ENCODE measurements around the gene ZNF827. TPM values are rescaled to one million over a fixed set of nuclear protein-coding genes. Genes with fewer than 3 reads are reported as not detected.

Gene ZNF827
- total RNA-seq, 1 donor from 2014 or later, result 27.2 TPM

DNA sequence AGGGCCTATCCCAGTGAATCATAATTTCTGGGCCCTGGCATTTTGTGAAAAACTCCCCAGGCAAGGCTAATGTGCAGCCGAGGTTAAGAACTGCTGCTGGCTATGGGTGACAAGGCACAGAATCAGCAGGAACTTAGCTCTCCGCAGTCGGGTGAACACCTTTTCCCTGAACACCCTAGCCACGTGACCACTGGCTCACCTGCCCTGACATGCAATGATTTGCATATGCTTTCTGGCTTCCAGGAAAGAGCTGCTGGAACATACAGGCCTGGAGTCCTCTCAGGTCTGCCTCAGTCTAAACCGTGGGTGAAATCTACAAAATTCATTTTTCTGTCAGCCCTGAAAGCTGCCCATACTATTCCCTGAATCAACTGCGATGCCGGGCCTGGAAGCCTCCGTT is 56.6 kb downstream of the ZNF827 start:
- Mint-ChIP-seq H3K4me3 (peak overlapping the region; percentile 35), H3K9me3 (no peaks in the 10 kb centered on the region), H3K4me1 (peaks cover 36% of the 10 kb centered on the region), H3K36me3 (ENCODE audit: low read depth) (peaks cover 49% of the 10 kb centered on the region), H3K27ac (peak overlapping the region; percentile 35), H3K27me3 (no peaks in the 10 kb centered on the region)
- TF ChIP-seq, protein P1, sequence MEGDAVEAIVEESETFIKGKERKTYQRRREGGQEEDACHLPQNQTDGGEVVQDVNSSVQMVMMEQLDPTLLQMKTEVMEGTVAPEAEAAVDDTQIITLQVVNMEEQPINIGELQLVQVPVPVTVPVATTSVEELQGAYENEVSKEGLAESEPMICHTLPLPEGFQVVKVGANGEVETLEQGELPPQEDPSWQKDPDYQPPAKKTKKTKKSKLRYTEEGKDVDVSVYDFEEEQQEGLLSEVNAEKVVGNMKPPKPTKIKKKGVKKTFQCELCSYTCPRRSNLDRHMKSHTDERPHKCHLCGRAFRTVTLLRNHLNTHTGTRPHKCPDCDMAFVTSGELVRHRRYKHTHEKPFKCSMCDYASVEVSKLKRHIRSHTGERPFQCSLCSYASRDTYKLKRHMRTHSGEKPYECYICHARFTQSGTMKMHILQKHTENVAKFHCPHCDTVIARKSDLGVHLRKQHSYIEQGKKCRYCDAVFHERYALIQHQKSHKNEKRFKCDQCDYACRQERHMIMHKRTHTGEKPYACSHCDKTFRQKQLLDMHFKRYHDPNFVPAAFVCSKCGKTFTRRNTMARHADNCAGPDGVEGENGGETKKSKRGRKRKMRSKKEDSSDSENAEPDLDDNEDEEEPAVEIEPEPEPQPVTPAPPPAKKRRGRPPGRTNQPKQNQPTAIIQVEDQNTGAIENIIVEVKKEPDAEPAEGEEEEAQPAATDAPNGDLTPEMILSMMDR (IDR thresholded peaks at IDR 0.05), result no peak
- POLR2A ChIA-PET, result no interaction called here
- peak; percentile 57 for ATAC-seq (ENCODE audit: low read depth)
- CTCF ChIA-PET, result no interaction called here
- intact Hi-C loops (cut with micrococcal nuclease), result no loop called here
- no peak for DNase-seq

DNA sequence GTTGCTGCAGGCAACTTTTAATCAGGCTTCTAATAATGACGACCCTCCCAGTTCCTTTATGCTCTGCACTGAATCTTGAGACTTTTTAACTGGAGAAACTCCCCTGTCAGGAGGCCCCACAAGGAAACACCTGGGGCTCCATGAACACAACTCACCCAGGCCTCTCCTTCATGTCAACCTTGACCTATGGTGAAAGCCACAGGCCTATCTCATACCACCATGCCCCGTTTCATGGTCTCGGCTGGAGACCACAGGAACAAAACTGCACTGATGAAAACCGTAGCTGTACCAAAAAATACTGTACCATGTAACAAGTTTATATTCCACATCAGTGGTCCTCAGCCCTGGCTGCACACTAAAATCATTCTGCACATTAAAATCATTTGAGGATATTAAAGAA is 57.0 kb downstream of the ZNF827 start:
- ChIA-PET CTCF (interaction anchor here (0.7 kb wide), 1 partner anchor 29 kb away, joined by 4 read pairs; no protein-coding TSS in a partner anchor), POLR2A (no interaction called here)
- peak overlapping the region; percentile 35 for H3K4me3 Mint-ChIP-seq
- TF ChIP-seq, protein P1 (IDR thresholded peaks at IDR 0.05), result no peak
- H3K9me3 Mint-ChIP-seq, result no peaks in the 10 kb centered on the region
- DNase-seq (no peak), ATAC-seq (ENCODE audit: low read depth) (no peak)
- intact Hi-C loops (cut with micrococcal nuclease), result no loop called here
- peaks cover 32% of the 10 kb centered on the region for H3K4me1 Mint-ChIP-seq
- H3K36me3 Mint-ChIP-seq (ENCODE audit: low read depth), result peaks cover 53% of the 10 kb centered on the region
- no peaks in the 10 kb centered on the region for H3K27me3 Mint-ChIP-seq
- peak overlapping the region; percentile 35 for H3K27ac Mint-ChIP-seq

DNA sequence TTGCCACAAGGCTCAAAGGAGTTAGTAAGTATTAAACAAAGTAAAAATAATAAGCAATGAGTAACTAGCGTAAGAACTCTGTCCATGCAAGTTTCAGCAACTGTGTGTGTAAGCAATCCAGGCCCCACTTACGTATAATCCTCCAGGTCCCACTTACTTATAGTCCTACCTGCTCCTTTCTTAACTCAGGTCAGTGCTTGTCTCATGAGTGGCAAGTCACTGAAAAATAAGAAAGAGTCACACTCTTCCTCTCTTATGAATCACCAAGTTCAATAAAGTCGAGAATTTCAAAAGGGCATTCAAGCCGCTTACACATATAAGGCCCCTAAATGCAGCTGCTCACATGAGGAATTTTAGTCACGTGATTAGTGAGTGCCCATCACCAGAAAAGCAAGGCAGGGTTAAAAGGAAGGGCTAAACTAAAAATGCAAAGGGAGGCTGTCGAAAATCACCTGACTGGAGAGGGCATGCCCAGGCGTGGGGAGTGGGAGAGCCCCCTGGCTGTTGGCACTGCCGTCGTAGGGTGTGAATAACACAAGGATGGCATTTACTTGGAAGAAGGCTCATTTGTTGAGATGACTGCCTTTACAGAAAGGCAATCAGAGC is 58.2 kb downstream of the ZNF827 start:
- Mint-ChIP-seq H3K27me3 (no peaks in the 10 kb centered on the region), H3K9me3 (no peaks in the 10 kb centered on the region), H3K27ac (no peak overlapping the region), H3K36me3 (ENCODE audit: low read depth) (peaks cover 48% of the 10 kb centered on the region), H3K4me3 (no peak overlapping the region), H3K4me1 (peaks cover 25% of the 10 kb centered on the region)
- intact Hi-C loops (cut with micrococcal nuclease), result no loop called here
- ChIA-PET CTCF (no interaction called here), POLR2A (no interaction called here)
- DNase-seq (no peak), ATAC-seq (ENCODE audit: low read depth) (no peak)
- TF ChIP-seq, protein P1 (IDR thresholded peaks at IDR 0.05), result no peak

DNA sequence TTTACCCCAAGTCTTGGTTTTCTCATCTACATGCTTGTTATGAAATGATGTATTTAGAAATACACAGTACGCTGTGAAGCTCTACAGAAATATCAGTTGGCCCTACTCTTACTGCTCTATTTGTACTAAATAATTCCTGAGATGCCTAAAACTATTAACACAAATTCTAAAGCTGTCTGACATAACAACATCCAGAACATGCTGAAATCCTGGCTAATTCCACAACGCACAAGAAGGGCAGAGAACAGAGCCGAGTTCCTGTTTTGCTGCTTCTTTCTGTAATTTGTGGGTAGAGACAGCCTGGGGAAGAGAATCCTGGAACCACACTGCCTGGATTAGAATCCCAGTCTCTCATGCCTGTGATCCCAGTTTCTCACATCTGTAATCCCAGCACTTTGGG is 59.0 kb downstream of the ZNF827 start:
- TF ChIP-seq, protein P1 (IDR thresholded peaks at IDR 0.05), result no peak
- POLR2A ChIA-PET, result no interaction called here
- Mint-ChIP-seq H3K4me1 (peaks cover 25% of the 10 kb centered on the region), H3K27ac (no peak overlapping the region), H3K27me3 (no peaks in the 10 kb centered on the region), H3K4me3 (no peak overlapping the region), H3K36me3 (ENCODE audit: low read depth) (peaks cover 43% of the 10 kb centered on the region), H3K9me3 (no peaks in the 10 kb centered on the region)
- DNase-seq, result no peak
- ATAC-seq (ENCODE audit: low read depth), result no peak
- CTCF ChIA-PET, result no interaction called here
- intact Hi-C loops (cut with micrococcal nuclease), result no loop called here

DNA sequence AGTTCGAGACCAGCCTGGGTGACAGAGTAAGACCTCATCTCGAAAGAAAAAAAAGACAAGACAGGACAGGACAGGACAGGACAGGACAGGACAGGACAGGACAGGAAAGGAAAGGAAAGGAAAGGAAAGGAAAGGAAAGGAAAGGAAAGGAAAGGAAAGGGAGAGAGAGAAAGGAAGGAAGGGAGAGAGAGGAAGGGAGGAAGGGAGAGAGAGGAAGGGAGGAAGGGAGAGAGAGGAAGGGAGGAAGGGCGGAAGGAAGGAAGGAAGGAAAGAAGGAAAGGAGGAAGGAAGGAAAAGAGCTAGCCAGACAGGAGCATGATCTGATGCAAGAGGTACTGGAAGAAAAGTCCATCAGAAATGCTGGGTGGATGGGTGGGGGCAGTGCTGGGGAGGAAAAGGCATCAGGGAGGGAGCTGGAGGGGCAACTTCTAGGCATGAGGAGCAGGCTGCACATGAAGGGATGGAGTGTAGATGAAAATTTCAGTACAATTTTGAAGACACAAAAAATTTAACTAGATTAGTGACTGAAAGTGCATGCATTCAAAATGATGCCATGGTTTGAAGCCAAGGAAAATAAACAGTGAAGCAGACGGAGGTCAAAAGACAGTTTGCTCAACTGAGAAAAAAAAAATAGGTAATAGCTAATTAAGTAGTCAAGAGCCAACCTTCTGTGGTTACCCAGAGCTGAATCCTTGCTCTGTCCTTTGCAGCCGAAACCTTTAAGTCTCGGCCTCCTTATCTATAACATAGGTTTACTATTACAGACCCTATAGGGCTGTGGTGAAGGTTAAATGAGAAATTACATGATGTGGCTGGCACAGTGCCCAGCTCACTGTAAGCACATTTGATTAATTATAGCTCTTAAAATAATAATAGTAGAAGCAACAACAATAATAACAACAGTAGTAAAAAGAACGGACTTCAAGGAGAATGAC is 59.9 kb downstream of the ZNF827 start:
- POLR2A ChIA-PET, result no interaction called here
- intact Hi-C loops (cut with micrococcal nuclease), result no loop called here
- no peak for ATAC-seq (ENCODE audit: low read depth)
- peaks cover 38% of the 10 kb centered on the region for H3K36me3 Mint-ChIP-seq (ENCODE audit: low read depth)
- H3K27me3 Mint-ChIP-seq, result no peaks in the 10 kb centered on the region
- H3K4me1 Mint-ChIP-seq, result peaks cover 25% of the 10 kb centered on the region
- no peak for DNase-seq
- no peak overlapping the region for H3K27ac Mint-ChIP-seq
- CTCF ChIA-PET, result no interaction called here
- H3K9me3 Mint-ChIP-seq, result no peaks in the 10 kb centered on the region
- TF ChIP-seq, protein P1 (IDR thresholded peaks at IDR 0.05), result no peak
- no peak overlapping the region for H3K4me3 Mint-ChIP-seq

All from activated B cell treated with CpG ODN at 0.5 μM for 24 hours (primary cell).